Endodermal cell (in vitro differentiated cells): ENCODE data around the gene UBA5. TPM values are rescaled to one million over a fixed set of nuclear protein-coding genes. Genes with fewer than 3 reads are reported as not detected.

Source experiments
- DNase-seq: peaks from one replicate; pipeline ENCODE4 v3.0.0-alpha.2; 2017
- H3K27ac ChIP-seq: 2 replicates; pipeline ENCODE4 v1.5.1; 2013; ENCODE audit warnings: mild to moderate bottlenecking, low read depth, low read length, moderate library complexity
- H3K27me3 ChIP-seq: 2 replicates; pipeline ENCODE4 v1.6.1; 2013; ENCODE audit warnings: mild to moderate bottlenecking, low read length, moderate library complexity; ENCODE audit not compliant: insufficient read depth, control insufficient read depth, poor library complexity, severe bottlenecking
- H3K36me3 ChIP-seq: 2 replicates; pipeline ENCODE4 v1.7.0; 2013; ENCODE audit warnings: mild to moderate bottlenecking, low read length, moderate library complexity; ENCODE audit not compliant: control insufficient read depth, insufficient read depth
- H3K4me1 ChIP-seq: one replicate; pipeline ENCODE4 v1.7.0; 2013; ENCODE audit warnings: low read length; ENCODE audit not compliant: control insufficient read depth, insufficient read depth
- H3K4me3 ChIP-seq: 2 replicates; pipeline ENCODE4 v1.5.1; 2013; ENCODE audit warnings: mild to moderate bottlenecking, low read length, moderate library complexity
- H3K9ac ChIP-seq: 2 replicates; pipeline ENCODE4 v1.6.1; 2013; ENCODE audit warnings: mild to moderate bottlenecking, low read length, moderate library complexity; ENCODE audit not compliant: poor library complexity, severe bottlenecking; ENCODE audit errors: extremely low read depth
- H3K9me3 ChIP-seq: 2 replicates; pipeline ENCODE4 v1.6.1; 2013; ENCODE audit warnings: mild to moderate bottlenecking, low read length, moderate library complexity; ENCODE audit not compliant: control insufficient read depth
- H3K27ac Mint-ChIP-seq: 2 replicates; pipeline ENCODE4 v1.8.0; 2020; ENCODE audit warnings: mixed read lengths
- H3K27me3 Mint-ChIP-seq: 2 replicates; pipeline ENCODE4 v1.8.0; 2021; ENCODE audit warnings: mild to moderate bottlenecking, mixed read lengths; ENCODE audit not compliant: insufficient read depth
- H3K36me3 Mint-ChIP-seq: 2 replicates; pipeline ENCODE4 v1.8.0; 2020; ENCODE audit warnings: low read depth, mixed read lengths
- H3K4me1 Mint-ChIP-seq: 2 replicates; pipeline ENCODE4 v1.8.0; 2020; ENCODE audit warnings: mixed read lengths
- H3K4me3 Mint-ChIP-seq: 2 replicates; pipeline ENCODE4 v1.8.0; 2020; ENCODE audit warnings: mild to moderate bottlenecking, moderate library complexity, mixed read lengths
- H3K9me3 Mint-ChIP-seq: 2 replicates; pipeline ENCODE4 v1.8.0; 2020; ENCODE audit warnings: mild to moderate bottlenecking, mixed read lengths
- WGBS, 2 experiments: methylation state at CpG; one replicate each; pipeline versions ENCODE4 v1.1.5 to v1.1.7; 2013; ENCODE audit warnings: missing lambda C conversion rate in 2 of 2, mixed read lengths in 1 of 2; ENCODE audit not compliant: insufficient coverage in 1 of 2, insufficient read length in 1 of 2; 5-methylcytosine and 5-hydroxymethylcytosine counted together
- total RNA-seq, 2 donors: library from RNA; stranded (reverse); fragmentation: NEBNext Ultra II Directional in 1 of 2; extraction: Animal tissue kit (Norgen Biotek cat#: 25700) in 1 of 2; gene quantifications; 2 replicates in 1 of 2; 3 replicates in 1 of 2; pipeline ENCODE4 v1.2.1, GENCODE V29; 2021
- TF ChIP-seq, protein P1 (sequence below): fragments of 200-600 bp; sonication (generic); conservative IDR thresholded peaks from 2 replicates; pipeline ENCODE4 v1.5.0; 2021; ENCODE audit warnings: antibody characterized with exemption, mild to moderate bottlenecking

The UBA5 gene
- total RNA-seq, 2 donors from 2014 or later, result 46.1 to 58.4 TPM

- no peak overlapping the region for H3K27ac ChIP-seq
- Mint-ChIP-seq H3K27me3 (no peaks in the 10 kb centered on the region), H3K9me3 (no peaks in the 10 kb centered on the region), H3K36me3 (peaks cover 59% of the 10 kb centered on the region), H3K27ac (no peak overlapping the region), H3K4me3 (no peak overlapping the region), H3K4me1 (no peaks in the 10 kb centered on the region)
- no peak overlapping the region for H3K9ac ChIP-seq
- no peak overlapping the region for H3K4me3 ChIP-seq
- no peak for DNase-seq
- no peaks in the 10 kb centered on the region for H3K9me3 ChIP-seq
- peaks cover 88% of the 10 kb centered on the region for H3K36me3 ChIP-seq
- TF ChIP-seq, protein P1, sequence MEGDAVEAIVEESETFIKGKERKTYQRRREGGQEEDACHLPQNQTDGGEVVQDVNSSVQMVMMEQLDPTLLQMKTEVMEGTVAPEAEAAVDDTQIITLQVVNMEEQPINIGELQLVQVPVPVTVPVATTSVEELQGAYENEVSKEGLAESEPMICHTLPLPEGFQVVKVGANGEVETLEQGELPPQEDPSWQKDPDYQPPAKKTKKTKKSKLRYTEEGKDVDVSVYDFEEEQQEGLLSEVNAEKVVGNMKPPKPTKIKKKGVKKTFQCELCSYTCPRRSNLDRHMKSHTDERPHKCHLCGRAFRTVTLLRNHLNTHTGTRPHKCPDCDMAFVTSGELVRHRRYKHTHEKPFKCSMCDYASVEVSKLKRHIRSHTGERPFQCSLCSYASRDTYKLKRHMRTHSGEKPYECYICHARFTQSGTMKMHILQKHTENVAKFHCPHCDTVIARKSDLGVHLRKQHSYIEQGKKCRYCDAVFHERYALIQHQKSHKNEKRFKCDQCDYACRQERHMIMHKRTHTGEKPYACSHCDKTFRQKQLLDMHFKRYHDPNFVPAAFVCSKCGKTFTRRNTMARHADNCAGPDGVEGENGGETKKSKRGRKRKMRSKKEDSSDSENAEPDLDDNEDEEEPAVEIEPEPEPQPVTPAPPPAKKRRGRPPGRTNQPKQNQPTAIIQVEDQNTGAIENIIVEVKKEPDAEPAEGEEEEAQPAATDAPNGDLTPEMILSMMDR, result no peak
- no peaks in the 10 kb centered on the region for H3K27me3 ChIP-seq
- no peaks in the 10 kb centered on the region for H3K4me1 ChIP-seq
These were observed 15.3 kb downstream of the UBA5 start for GRCh38 chr3:132675408-132675807.

GRCh38 chr3:132679911-132680310 lies 19.8 kb downstream of the UBA5 start:
- no peak for DNase-seq
- H3K27ac ChIP-seq, result no peak overlapping the region
- no peaks in the 10 kb centered on the region for H3K4me1 Mint-ChIP-seq

GRCh38 chr3:132681421-132681820 lies 21.3 kb downstream of the UBA5 start:
- Histone ChIP-seq H3K4me3 (no peak overlapping the region), H3K4me1 (no peaks in the 10 kb centered on the region), H3K9me3 (no peaks in the 10 kb centered on the region), H3K36me3 (peaks cover 82% of the 10 kb centered on the region), H3K27ac (no peak overlapping the region), H3K27me3 (no peaks in the 10 kb centered on the region), H3K9ac (no peak overlapping the region)
- Mint-ChIP-seq H3K4me1 (no peaks in the 10 kb centered on the region), H3K9me3 (no peaks in the 10 kb centered on the region), H3K36me3 (peaks cover 44% of the 10 kb centered on the region), H3K27ac (no peak overlapping the region), H3K27me3 (no peaks in the 10 kb centered on the region), H3K4me3 (no peak overlapping the region)
- 98 to 100% methylated on average over 2 to 3 of the region's 3 CpGs for WGBS, 2 experiments
- no peak for DNase-seq
- TF ChIP-seq, protein P1, result no peak

More at GRCh38 chr3:132679911-132680310, 19.8 kb downstream of the UBA5 start:
- Histone ChIP-seq H3K36me3 (peaks cover 86% of the 10 kb centered on the region), H3K4me1 (no peaks in the 10 kb centered on the region), H3K27me3 (no peaks in the 10 kb centered on the region), H3K4me3 (no peak overlapping the region), H3K9ac (no peak overlapping the region), H3K9me3 (no peaks in the 10 kb centered on the region)
- no peaks in the 10 kb centered on the region for H3K9me3 Mint-ChIP-seq
- H3K27me3 Mint-ChIP-seq, result no peaks in the 10 kb centered on the region
- TF ChIP-seq, protein P1, result no peak
- no peak overlapping the region for H3K4me3 Mint-ChIP-seq
- H3K27ac Mint-ChIP-seq, result peak overlapping the region; percentile 38
- 92 to 98% methylated on average over 4 of the region's 5 CpGs for WGBS, 2 experiments
- H3K36me3 Mint-ChIP-seq, result peaks cover 46% of the 10 kb centered on the region
